ENCODE data around the gene NEGR1.

DNA sequence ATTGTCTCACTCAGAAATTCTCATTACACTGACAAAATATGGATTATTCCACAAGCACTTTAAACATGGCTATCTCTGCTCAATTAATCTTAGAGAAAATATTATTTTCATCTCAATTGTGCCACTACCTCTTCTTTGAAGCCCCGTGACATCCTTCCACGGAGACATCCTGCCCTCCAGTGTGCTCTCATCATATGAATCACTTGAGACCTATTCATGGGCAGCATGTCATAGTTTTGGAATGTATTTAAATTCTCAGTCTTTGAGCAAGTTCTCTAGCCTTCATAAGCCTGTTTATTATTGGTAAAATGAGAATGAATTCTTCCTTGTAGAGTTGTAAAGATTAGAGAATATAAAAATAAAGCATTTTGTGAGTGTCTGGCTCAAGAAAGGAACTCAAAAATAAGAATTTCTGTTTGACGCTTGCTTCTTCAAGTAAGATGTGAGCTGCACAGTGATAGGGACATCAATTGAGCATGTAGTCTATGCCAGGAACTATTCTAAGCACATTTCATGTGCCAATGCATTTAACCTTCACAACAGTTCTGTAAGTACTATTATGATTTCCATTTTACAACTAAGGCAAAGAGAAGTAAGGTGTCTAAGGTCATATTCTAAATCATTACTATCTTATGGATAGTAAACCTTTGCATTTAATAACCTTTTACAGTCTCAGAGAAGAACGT lies 644.1 kb downstream of the NEGR1 start:
- TF ChIP-seq ZNF512 (CRISPR knock-in tag; IDR thresholded peaks at IDR 0.05; ENCODE audit: borderline replicate concordance) (no peak), ELF4 (CRISPR knock-in tag; IDR thresholded peaks at IDR 0.05; ENCODE audit: low read depth) (no peak), CREM (CRISPR knock-in tag; IDR thresholded peaks at IDR 0.05) (no peak), IRF1 (CRISPR knock-in tag; IDR thresholded peaks at IDR 0.05) (no peak)
- TF ChIP-seq, protein P1, sequence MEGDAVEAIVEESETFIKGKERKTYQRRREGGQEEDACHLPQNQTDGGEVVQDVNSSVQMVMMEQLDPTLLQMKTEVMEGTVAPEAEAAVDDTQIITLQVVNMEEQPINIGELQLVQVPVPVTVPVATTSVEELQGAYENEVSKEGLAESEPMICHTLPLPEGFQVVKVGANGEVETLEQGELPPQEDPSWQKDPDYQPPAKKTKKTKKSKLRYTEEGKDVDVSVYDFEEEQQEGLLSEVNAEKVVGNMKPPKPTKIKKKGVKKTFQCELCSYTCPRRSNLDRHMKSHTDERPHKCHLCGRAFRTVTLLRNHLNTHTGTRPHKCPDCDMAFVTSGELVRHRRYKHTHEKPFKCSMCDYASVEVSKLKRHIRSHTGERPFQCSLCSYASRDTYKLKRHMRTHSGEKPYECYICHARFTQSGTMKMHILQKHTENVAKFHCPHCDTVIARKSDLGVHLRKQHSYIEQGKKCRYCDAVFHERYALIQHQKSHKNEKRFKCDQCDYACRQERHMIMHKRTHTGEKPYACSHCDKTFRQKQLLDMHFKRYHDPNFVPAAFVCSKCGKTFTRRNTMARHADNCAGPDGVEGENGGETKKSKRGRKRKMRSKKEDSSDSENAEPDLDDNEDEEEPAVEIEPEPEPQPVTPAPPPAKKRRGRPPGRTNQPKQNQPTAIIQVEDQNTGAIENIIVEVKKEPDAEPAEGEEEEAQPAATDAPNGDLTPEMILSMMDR (IDR thresholded peaks at IDR 0.05) = no peak
